IMR-90 (cell line): ENCODE data around the gene FGF21. TPM values are rescaled to one million over a fixed set of nuclear protein-coding genes. Genes with fewer than 3 reads are reported as not detected.

ENCODE experiments used
- ATAC-seq: fragments of 200-7000 bp; cut with Tn5 transposase; 2 replicates; pipeline ENCODE4 v1.9.1; 2020; ENCODE audit warnings: low read depth, mild to moderate bottlenecking, moderate library complexity
- BruUV-seq: library from RNA; stranded (reverse); fragments of 400-500 nt; replicated peaks from 2 replicates; lab custom pipeline; 2021; lab: Mats Ljungman, UMichigan
- CTCF ChIA-PET: fragments of 300-600 bp; formaldehyde crosslinking; extraction: SDS; loops from one replicate; lab custom pipeline; 2021; ENCODE audit warnings: antibody characterized with exemption; lab: Yijun Ruan, JAX
- POLR2A ChIA-PET: fragments of 300-600 bp; sonication (Branson Sonifier 250); formaldehyde crosslinking; loops from one replicate; lab custom pipeline; 2022; ENCODE audit warnings: antibody characterized with exemption; ENCODE audit not compliant: unreplicated experiment; lab: Charles Lee
- DNase-seq: peaks from one replicate; pipeline ENCODE4 v3.0.0; 2013
- H2AFZ ChIP-seq: replicated peaks from 2 replicates; pipeline ENCODE3; 2013; ENCODE audit warnings: low read length, mild to moderate bottlenecking; ENCODE audit not compliant: poor library complexity
- H2AK5ac ChIP-seq: 2 replicates; pipeline ENCODE4 v1.6.1; 2013; ENCODE audit warnings: low read depth, low read length, inconsistent platforms
- H2AK9ac ChIP-seq: replicated peaks from 2 replicates; pipeline ENCODE3; 2013; ENCODE audit warnings: mild to moderate bottlenecking, low read depth, low read length, moderate library complexity; ENCODE audit not compliant: poor library complexity
- H2BK120ac ChIP-seq: 2 replicates; pipeline ENCODE4 v1.6.1; 2013; ENCODE audit warnings: low read depth, low read length, inconsistent platforms
- H2BK15ac ChIP-seq: 3 replicates; pipeline ENCODE4 v1.6.1; 2013; ENCODE audit warnings: low read depth, low read length, inconsistent platforms
- H2BK20ac ChIP-seq: 2 replicates; pipeline ENCODE4 v1.6.1; 2013; ENCODE audit warnings: low read depth, mild to moderate bottlenecking, inconsistent platforms, low read length, moderate library complexity
- H2BK5ac ChIP-seq: 2 replicates; pipeline ENCODE4 v1.6.1; 2013; ENCODE audit warnings: mild to moderate bottlenecking, low read depth, low read length, inconsistent platforms; ENCODE audit not compliant: poor library complexity, severe bottlenecking
- H3K14ac ChIP-seq: replicated peaks from 2 replicates; pipeline ENCODE4 v1.6.1; 2013; ENCODE audit warnings: low read depth, low read length, inconsistent platforms
- H3K18ac ChIP-seq: 2 replicates; pipeline ENCODE4 v1.6.1; 2013; ENCODE audit warnings: low read depth, low read length, control low read depth
- H3K23ac ChIP-seq: 2 replicates; pipeline ENCODE4 v1.6.1; 2013; ENCODE audit warnings: low read depth, low read length, inconsistent platforms
- H3K27ac ChIP-seq: 2 replicates; pipeline ENCODE4 v1.5.1; 2013; ENCODE audit warnings: mild to moderate bottlenecking, control low read depth, low read length; ENCODE audit not compliant: insufficient read depth
- H3K27me3 ChIP-seq: 2 replicates; pipeline ENCODE4 v1.6.1; 2013; ENCODE audit warnings: low read length; ENCODE audit not compliant: control insufficient read depth, insufficient read depth
- H3K36me3 ChIP-seq: 2 replicates; pipeline ENCODE4 v1.6.1; 2013; ENCODE audit warnings: low read length, mixed read lengths; ENCODE audit not compliant: control insufficient read depth, insufficient read depth
- H3K4ac ChIP-seq: 2 replicates; pipeline ENCODE4 v1.6.1; 2013; ENCODE audit warnings: low read depth, low read length, inconsistent platforms
- H3K4me1 ChIP-seq: 2 replicates; pipeline ENCODE4 v1.6.1; 2013; ENCODE audit warnings: low read length, mixed read lengths; ENCODE audit not compliant: control insufficient read depth, insufficient read depth
- H3K4me2 ChIP-seq: 2 replicates; pipeline ENCODE4 v1.6.1; 2013; ENCODE audit warnings: low read depth, mild to moderate bottlenecking, control low read depth, low read length, moderate library complexity
- H3K4me3 ChIP-seq: 2 replicates; pipeline ENCODE4 v1.5.1; 2013; ENCODE audit warnings: low read depth, mild to moderate bottlenecking, control low read depth, low read length, moderate library complexity; ENCODE audit not compliant: insufficient read depth
- H3K56ac ChIP-seq: 2 replicates; pipeline ENCODE4 v1.6.1; 2013; ENCODE audit warnings: low read length, inconsistent platforms; ENCODE audit not compliant: insufficient read depth; ENCODE audit errors: extremely low read depth
- H3K79me1 ChIP-seq, 2 experiments: 2 replicates each; pipeline ENCODE4 v1.6.1; 2013; ENCODE audit warnings: low read length in 2 of 2, inconsistent platforms in 1 of 2, low read depth in 1 of 2
- H3K9ac ChIP-seq: 2 replicates; pipeline ENCODE4 v1.6.1; 2013; ENCODE audit warnings: low read depth, low read length, control low read depth
- H3K9me1 ChIP-seq: 2 replicates; pipeline ENCODE4 v1.6.1; 2013; ENCODE audit warnings: low read length, inconsistent platforms; ENCODE audit not compliant: insufficient read depth
- H3K9me3 ChIP-seq: 2 replicates; pipeline ENCODE4 v1.6.1; 2013; ENCODE audit warnings: low read length; ENCODE audit not compliant: control insufficient read depth, insufficient read depth
- H4K20me1 ChIP-seq: 2 replicates; pipeline ENCODE4 v1.6.1; 2013; ENCODE audit warnings: low read length, inconsistent platforms; ENCODE audit not compliant: insufficient read depth
- H4K5ac ChIP-seq: 2 replicates; pipeline ENCODE4 v1.6.1; 2013; ENCODE audit warnings: mild to moderate bottlenecking, low read depth, low read length, control low read depth
- H4K8ac ChIP-seq, 2 experiments: 2 replicates each; pipeline ENCODE4 v1.6.1; 2013; ENCODE audit warnings: low read depth in 2 of 2, low read length in 2 of 2, control low read depth in 1 of 2, inconsistent platforms in 1 of 2
- H4K91ac ChIP-seq: 2 replicates; pipeline ENCODE4 v1.6.1; 2013; ENCODE audit warnings: low read depth, low read length, inconsistent platforms; ENCODE audit not compliant: insufficient read depth
- BHLHE40 ChIP-seq: fragments of 150-350 bp; IDR thresholded peaks from 2 replicates; pipeline ENCODE4 v1.6.1; 2016; ENCODE audit warnings: mild to moderate bottlenecking, low read depth, low read length
- CEBPB ChIP-seq: IDR thresholded peaks from 2 replicates; pipeline ENCODE4 v1.6.1; 2012; ENCODE audit warnings: low read depth, low read length, improper control_type of control experiment
- CHD1 ChIP-seq: IDR thresholded peaks from 2 replicates; pipeline ENCODE4 v1.6.1; 2012; ENCODE audit warnings: low read depth, low read length, improper control_type of control experiment
- CTCF ChIP-seq: conservative IDR thresholded peaks from 2 replicates; pipeline ENCODE4 v1.5.1; 2012; ENCODE audit warnings: mild to moderate bottlenecking, low read depth, low read length, improper control_type of control experiment
- ELK1 ChIP-seq: fragments of 150-350 bp; IDR thresholded peaks from 2 replicates; pipeline ENCODE4 v1.6.1; 2016; ENCODE audit warnings: low read depth, mild to moderate bottlenecking, low read length, moderate library complexity, borderline replicate concordance
- FOS ChIP-seq: fragments of 150-350 bp; IDR thresholded peaks from 2 replicates; pipeline ENCODE4 v1.6.1; 2016; ENCODE audit warnings: low read depth, low read length
- MAFK ChIP-seq: IDR thresholded peaks from 2 replicates; pipeline ENCODE4 v1.6.1; 2012; ENCODE audit warnings: low read depth, low read length, improper control_type of control experiment
- MAZ ChIP-seq: IDR thresholded peaks from 2 replicates; pipeline ENCODE4 v1.6.1; 2012; ENCODE audit warnings: low read depth, mild to moderate bottlenecking, low read length, improper control_type of control experiment, moderate library complexity, borderline replicate concordance
- MXI1 ChIP-seq: IDR thresholded peaks from 2 replicates; pipeline ENCODE4 v1.6.1; 2012; ENCODE audit warnings: low read depth, mild to moderate bottlenecking, low read length, moderate library complexity, borderline replicate concordance
- NFE2L2 ChIP-seq: fragments of 150-350 bp; IDR thresholded peaks from 2 replicates; pipeline ENCODE4 v1.6.1; 2016; ENCODE audit warnings: low read depth, mild to moderate bottlenecking, low read length
- POLR2A ChIP-seq: IDR thresholded peaks from 2 replicates; pipeline ENCODE4 v1.6.1; 2012; ENCODE audit warnings: mild to moderate bottlenecking, low read depth, low read length
- RAD21 ChIP-seq: IDR thresholded peaks from 2 replicates; pipeline ENCODE4 v1.6.1; 2012; ENCODE audit warnings: low read length, improper control_type of control experiment
- RCOR1 ChIP-seq: IDR thresholded peaks from 2 replicates; pipeline ENCODE4 v1.6.1; 2012; ENCODE audit warnings: mild to moderate bottlenecking, low read length, improper control_type of control experiment; ENCODE audit not compliant: insufficient replicate concordance
- RFX5 ChIP-seq: IDR thresholded peaks from 2 replicates; pipeline ENCODE4 v1.8.0; 2012; ENCODE audit warnings: low read depth, mild to moderate bottlenecking, low read length, moderate library complexity
- SMC3 ChIP-seq: fragments of 150-350 bp; IDR thresholded peaks from 2 replicates; pipeline ENCODE4 v1.6.1; 2016; ENCODE audit warnings: low read depth, mild to moderate bottlenecking, antibody characterized with exemption, low read length, moderate library complexity
- USF2 ChIP-seq: fragments of 150-350 bp; IDR thresholded peaks from 2 replicates; pipeline ENCODE4 v1.6.1; 2017; ENCODE audit warnings: mild to moderate bottlenecking, antibody characterized with exemption, low read length, low read depth
- WGBS, 2 experiments: methylation state at CpG; one replicate each; pipeline versions ENCODE4 v1.1.5 to v1.1.7; 2013; ENCODE audit warnings: missing lambda C conversion rate in 2 of 2; ENCODE audit not compliant: insufficient read length in 1 of 2; ENCODE audit errors: extremely low coverage in 2 of 2; 5-methylcytosine and 5-hydroxymethylcytosine counted together
- dilution Hi-C: fragments of 300-500 bp; cut with HindIII; formaldehyde crosslinking; loops from one replicate; pipeline ENCODE4 v1.14.3; 2018; ENCODE audit warnings: low sequenced_read_pairs; ENCODE audit not compliant: unreplicated experiment
- in situ Hi-C: fragments of 300-500 bp; cut with MboI; formaldehyde crosslinking; loops from 3 replicates; pipeline ENCODE4 v1.14.3; 2019; ENCODE audit warnings: low sequenced_read_pairs, inconsistent platforms, mixed read lengths
- intact Hi-C: fragments of 100-400 bp; cut with micrococcal nuclease; formaldehyde crosslinking; loops from 2 replicates; pipeline ENCODE4 v1.10.0; 2022
- polyA plus RNA-seq, 3 experiments: library from polyadenylated mRNA; depleted of rRNA; stranded (reverse); fragments of >200 nt; gene quantifications; 2 replicates each; pipeline ENCODE4 v1.2.3, GENCODE V29; 2012; ENCODE audit warnings: low replicate concordance in 1 of 3
- total RNA-seq: library from RNA; depleted of rRNA; stranded (reverse); fragments of >200 nt; gene quantifications from 2 replicates; pipeline ENCODE4 v1.2.3, GENCODE V29; 2012

Gene FGF21
- total and polyA plus RNA-seq, 2 of the 4 experiments (the other 2 are of a cell fraction) = not detected

GRCh38 chr19:48777720-48778119, 22.4 kb downstream of the FGF21 start:
- H2BK120ac ChIP-seq = no peak overlapping the region
- H2BK20ac ChIP-seq = no peak overlapping the region
- DNase-seq (no peak), ATAC-seq (no peak)
- no peak overlapping the region for H3K9ac ChIP-seq
- H2BK5ac ChIP-seq = no peak overlapping the region
- TF ChIP-seq CTCF (no peak), SMC3 (no peak), CHD1 (no peak), USF2 (no peak), NFE2L2 (no peak), MAFK (no peak), FOS (no peak), MAZ (no peak), RFX5 (no peak), RAD21 (no peak), ELK1 (no peak), MXI1 (no peak), BHLHE40 (no peak), CEBPB (no peak), RCOR1 (no peak), POLR2A (no peak)
- no peak overlapping the region for H3K4me3 ChIP-seq
- no peak overlapping the region for H3K4ac ChIP-seq
- H2BK15ac ChIP-seq = no peak overlapping the region
- intact Hi-C loops = no loop called here
- H4K91ac ChIP-seq = no peak overlapping the region
- no peak overlapping the region for H3K56ac ChIP-seq
- H3K27me3 ChIP-seq = no peaks in the 10 kb centered on the region
- ChIA-PET CTCF (interaction anchor here (0.6 kb wide), 1 partner anchor 1534 kb away, joined by 3 read pairs; no protein-coding TSS in a partner anchor), POLR2A (no interaction called here)
- no peaks in the 10 kb centered on the region for H3K9me3 ChIP-seq
- H2AK5ac ChIP-seq = no peak overlapping the region
- no peak overlapping the region for H3K18ac ChIP-seq
- no peak overlapping the region for H4K8ac ChIP-seq
- WGBS, 2 experiments = 94% methylated on average over 6 of the region's 12 CpGs; no CpG with 5 or more reads in 1 of the 2 experiments
- BruUV-seq = no TSS peak
- H3K4me2 ChIP-seq = no peak overlapping the region
- H3K9me1 ChIP-seq = no peaks in the 10 kb centered on the region
- no peak overlapping the region for H3K14ac ChIP-seq
- no peak overlapping the region for H3K27ac ChIP-seq
- H3K36me3 ChIP-seq = no peaks in the 10 kb centered on the region
- no peaks in the 10 kb centered on the region for H4K20me1 ChIP-seq
- in situ Hi-C loops = no loop called here
- H2AFZ ChIP-seq = no peak overlapping the region
- no peaks in the 10 kb centered on the region for H3K79me1 ChIP-seq
- dilution Hi-C loops = no loop called here
- H3K23ac ChIP-seq = no peak overlapping the region
- H2AK9ac ChIP-seq = no peak overlapping the region
- H3K4me1 ChIP-seq = peaks cover 5% of the 10 kb centered on the region
- no peak overlapping the region for H4K5ac ChIP-seq
